Ovary (tissue), 3 donors: ENCODE measurements around the gene KDSR.

ENCODE experiments used
- CTCF ChIP-seq, 3 donors: fragments of 450-650 bp in 2 of 3; fragments of 200-600 bp in 1 of 3; IDR thresholded peaks; one replicate each; pipeline versions ENCODE4 v1.5.1 to v1.8.0; 2016 to 2022; ENCODE audit warnings: antibody characterized with exemption in 3 of 3, mild to moderate bottlenecking in 1 of 3
- POLR2A ChIP-seq: fragments of 450-650 bp; IDR thresholded peaks from one replicate; pipeline ENCODE4 v1.6.1; 2017; ENCODE audit warnings: antibody characterized with exemption, mild to moderate bottlenecking, moderate library complexity
- donor health status: DM: no; HTN: no; CAD: no.

- TF ChIP-seq CTCF (IDR thresholded peaks at IDR 0.05), result no peak
- TF ChIP-seq POLR2A, result no peak
Observed at GRCh38 chr18:63293935-63294334, 73.1 kb downstream of the KDSR start.
